K562 (cell line): ENCODE data around the gene SMIM3. TPM values are rescaled to one million over a fixed set of nuclear protein-coding genes. Genes with fewer than 3 reads are reported as not detected.
A peak's percentile ranks its signal among the peaks of the same experiment; 100 is the strongest.

ENCODE experiments used
- ATAC-seq: fragments of 200-7000 bp; cut with Tn5 transposase; 3 replicates; pipeline ENCODE4 v1.9.1; 2020; ENCODE audit warnings: moderate library complexity
- BruUV-seq: library from RNA; stranded (reverse); fragments of 400-500 nt; replicated peaks from 2 replicates; lab custom pipeline; 2021; lab: Mats Ljungman, UMichigan
- CTCF ChIA-PET: fragments of 300-600 bp; formaldehyde crosslinking; extraction: SDS; loops from one replicate; lab custom pipeline; 2021; ENCODE audit warnings: low intra/inter-chr PET ratio; lab: Yijun Ruan, JAX
- POLR2A ChIA-PET: fragments of 300-600, 350-650 bp; sonication (Branson Sonifier 250); formaldehyde crosslinking; extraction: SDS; loops from one replicate; lab custom pipeline; 2021; ENCODE audit warnings: antibody characterized with exemption, inconsistent platforms; lab: Yijun Ruan, JAX
- DNase-seq, 4 experiments: peaks; one replicate each; pipeline versions ENCODE4 v3.0.0 to v3.0.0-alpha.2; 2011 to 2018; ENCODE audit warnings: low spot score in 3 of 4, mixed read lengths in 3 of 4; ENCODE audit errors: extremely low read depth in 1 of 4
- FAIRE-seq: peaks from 2 replicates; lab custom pipeline; 2011; peaks lifted over from hg19 to GRCh38; lab: Jason Lieb, UNC
- H2AFZ ChIP-seq: 2 replicates; pipeline ENCODE4 v1.6.0; 2011; ENCODE audit warnings: low read depth, low read length, control low read depth, inconsistent platforms
- H3K27ac ChIP-seq: fragments of 200-600 bp; 3 replicates; pipeline ENCODE4 v1.8.0; 2011; ENCODE audit warnings: low read depth, mild to moderate bottlenecking, control low read depth, inconsistent platforms, low read length, moderate library complexity, mixed read lengths; ENCODE audit errors: extremely low read depth
- H3K27me3 ChIP-seq, 2 experiments: fragments of 300-600 bp in 1 of 2; 2 replicates in 1 of 2; 3 replicates in 1 of 2; pipeline versions ENCODE4 v1.6.0 to v1.8.0; 2011; ENCODE audit warnings: inconsistent platforms in 2 of 2, low read length in 2 of 2, mild to moderate bottlenecking in 1 of 2, mixed read lengths in 1 of 2, moderate library complexity in 1 of 2; ENCODE audit not compliant: control insufficient read depth in 2 of 2, insufficient read depth in 2 of 2
- H3K36me3 ChIP-seq: fragments of 300-600 bp; 3 replicates; pipeline ENCODE4 v1.8.0; 2011; ENCODE audit warnings: mild to moderate bottlenecking, low read length, inconsistent platforms; ENCODE audit not compliant: control insufficient read depth, insufficient read depth
- H3K4me1 ChIP-seq, 2 experiments: fragments of 200-600 bp in 1 of 2; replicated peaks in 1 of 2; 2 replicates in 1 of 2; 3 replicates in 1 of 2; pipeline versions ENCODE4 v1.5.1 to v1.8.0; 2011; ENCODE audit warnings: inconsistent platforms in 2 of 2, low read length in 2 of 2, mild to moderate bottlenecking in 1 of 2, mixed read lengths in 1 of 2, moderate library complexity in 1 of 2; ENCODE audit not compliant: control insufficient read depth in 2 of 2, insufficient read depth in 2 of 2
- H3K4me2 ChIP-seq: 2 replicates; pipeline ENCODE4 v1.6.1; 2011; ENCODE audit warnings: low read length, control low read depth, inconsistent platforms, mixed read lengths; ENCODE audit not compliant: insufficient read depth
- H3K4me3 ChIP-seq: fragments of 200-600 bp; sonication (generic), shearing (Covaris generic); 2 replicates; pipeline ENCODE4 v1.5.1; 2016; ENCODE audit warnings: control low read depth, inconsistent platforms
- H3K79me2 ChIP-seq: fragments of 200-600 bp; 3 replicates; pipeline ENCODE4 v1.8.0; 2011; ENCODE audit warnings: low read length, inconsistent platforms; ENCODE audit not compliant: control insufficient read depth, insufficient read depth
- H3K9ac ChIP-seq, 2 experiments: 2 replicates each; pipeline versions ENCODE4 v1.6.0 to v1.6.1; 2011; ENCODE audit warnings: low read depth in 2 of 2, low read length in 2 of 2, control low read depth in 1 of 2, inconsistent platforms in 1 of 2, mild to moderate bottlenecking in 1 of 2, mixed read lengths in 1 of 2; ENCODE audit not compliant: insufficient read depth in 1 of 2
- H3K9me1 ChIP-seq: one replicate; pipeline ENCODE4 v1.6.0; 2011; ENCODE audit warnings: inconsistent platforms, mild to moderate bottlenecking, low read length, moderate library complexity; ENCODE audit not compliant: control insufficient read depth, insufficient read depth
- H3K9me3 ChIP-seq: replicated peaks from 2 replicates; pipeline ENCODE4 v1.5.1; 2011; ENCODE audit warnings: low read depth, low read length, inconsistent platforms; ENCODE audit not compliant: control insufficient read depth, insufficient read depth
- H4K20me1 ChIP-seq: replicated peaks from 2 replicates; pipeline ENCODE4 v1.6.1; 2011; ENCODE audit warnings: low read length, inconsistent platforms, mixed read lengths; ENCODE audit not compliant: control insufficient read depth, insufficient read depth
- ARID3A ChIP-seq: IDR thresholded peaks from 2 replicates; pipeline ENCODE4 v1.6.1; 2012; ENCODE audit warnings: low read depth, low read length, improper control_type of control experiment, borderline replicate concordance
- BDP1 ChIP-seq: IDR thresholded peaks from 3 replicates; pipeline ENCODE4 v1.6.1; 2011; ENCODE audit not compliant: insufficient read length, insufficient read depth
- ETS2 ChIP-seq: IDR thresholded peaks from 2 replicates; pipeline ENCODE4 v1.6.1; 2016; ENCODE audit warnings: borderline replicate concordance, missing genetic modification characterization, mild to moderate bottlenecking, moderate library complexity, missing compliant biosample characterization; ENCODE audit not compliant: poor library complexity, severe bottlenecking
- FOSL1 ChIP-seq: fragments of 200-800 bp; sonication (Bioruptor generic); conservative IDR thresholded peaks from 2 replicates; pipeline ENCODE4 v1.6.1; 2016; ENCODE audit warnings: missing genetic modification characterization, missing compliant biosample characterization
- MEF2A ChIP-seq: IDR thresholded peaks from 2 replicates; pipeline ENCODE4 v1.6.1; 2011; ENCODE audit warnings: low read depth, mild to moderate bottlenecking, low read length, moderate library complexity; ENCODE audit not compliant: control insufficient read depth
- MYBL2 ChIP-seq, 2 experiments: fragments of 450-650 bp in 1 of 2; sonication (generic) in 1 of 2; formaldehyde crosslinking in 1 of 2; IDR thresholded peaks; 2 replicates each; pipeline versions ENCODE4 v1.6.1 to v1.8.1; 2017 to 2022; ENCODE audit warnings: borderline replicate concordance in 1 of 2, inconsistent platforms in 1 of 2, low read depth in 1 of 2, mild to moderate bottlenecking in 1 of 2, missing genetic modification reagents in 1 of 2, moderate library complexity in 1 of 2
- NR2F6 ChIP-seq: fragments of 450-650 bp; formaldehyde crosslinking; IDR thresholded peaks from 2 replicates; pipeline ENCODE4 v1.4.0; 2020; ENCODE audit warnings: mild to moderate bottlenecking
- POLR2A ChIP-seq: fragments of 450-650 bp; conservative IDR thresholded peaks from 2 replicates; pipeline ENCODE4 v1.6.1; 2016
- POLR2AphosphoS2 ChIP-seq: IDR thresholded peaks from 2 replicates; pipeline ENCODE4 v1.6.1; 2012; ENCODE audit warnings: low read length, improper control_type of control experiment
- RFX1 ChIP-seq: fragments of 450-650 bp; IDR thresholded peaks from 2 replicates; pipeline ENCODE4 v1.6.1; 2016; ENCODE audit warnings: mild to moderate bottlenecking, moderate library complexity
- SAFB2 ChIP-seq: fragments of 200-400 bp; formaldehyde crosslinking; IDR thresholded peaks from 2 replicates; pipeline ENCODE4 v1.6.1; 2018; ENCODE audit warnings: borderline replicate concordance, low read length, low read depth, moderate library complexity; ENCODE audit not compliant: severe bottlenecking
- SMARCA4 ChIP-seq: fragments of 450-650 bp; IDR thresholded peaks from 2 replicates; pipeline ENCODE4 v1.6.1; 2016
- SMARCE1 ChIP-seq: fragments of 450-650 bp; IDR thresholded peaks from 2 replicates; pipeline ENCODE4 v1.7.1; 2016; ENCODE audit warnings: mild to moderate bottlenecking
- SP2 ChIP-seq: IDR thresholded peaks from 2 replicates; pipeline ENCODE4 v1.6.1; 2011; ENCODE audit warnings: mild to moderate bottlenecking, low read depth, low read length, moderate library complexity; ENCODE audit not compliant: poor library complexity, severe bottlenecking; ENCODE audit errors: extremely low read depth
- SRSF7 ChIP-seq: fragments of 200-400 bp; formaldehyde crosslinking; optimal IDR thresholded peaks from 2 replicates; pipeline ENCODE3; 2017; ENCODE audit warnings: mild to moderate bottlenecking, low read depth, low read length
- ZKSCAN3 ChIP-seq: fragments of 250-450 bp; sonication (Bioruptor Pico); IDR thresholded peaks from 2 replicates; pipeline ENCODE4 v1.4.0; 2020
- ZNF274 ChIP-seq: IDR thresholded peaks from 2 replicates; pipeline ENCODE4 v1.6.1; 2011; ENCODE audit warnings: low read depth, mild to moderate bottlenecking, low read length, moderate library complexity, borderline replicate concordance
- ZNF316 ChIP-seq: fragments of 450-650 bp; IDR thresholded peaks from 2 replicates; pipeline ENCODE4 v1.6.1; 2016
- WGBS: fragments of 100-300 bp; shearing (Covaris generic); methylation state at CpG from one replicate; pipeline ENCODE4 v1.1.6; 2016; ENCODE audit warnings: low coverage, mixed read lengths; ENCODE audit not compliant: insufficient coverage; ENCODE audit errors: missing lambda C conversion rate; 5-methylcytosine and 5-hydroxymethylcytosine counted together
- in situ Hi-C: fragments of 300-500 bp; cut with MboI; formaldehyde crosslinking; loops from 4 replicates; pipeline ENCODE4 v1.15.0; 2018; ENCODE audit warnings: inconsistent platforms, mixed read lengths
- intact Hi-C: fragments of 100-400 bp; cut with micrococcal nuclease; formaldehyde crosslinking; loops from 2 replicates; pipeline ENCODE4 v1.14.2; 2022
- polyA plus RNA-seq, 8 experiments: library from polyadenylated mRNA; depleted of rRNA in 4 of 8; stranded (reverse) in 5 of 8; unstranded in 3 of 8; fragments of >200 nt; fragmentation: Nextera tagmentation in 2 of 8; fragmentation: Illumina TruSeq in 1 of 8; extraction: Ambion mirVana in 2 of 8; extraction: Trizol in 1 of 8; gene quantifications; 2 replicates each; pipeline versions ENCODE4 v1.2.1 to v1.2.3, GENCODE V29; 2011 to 2014; ENCODE audit warnings: inconsistent platforms in 1 of 8, missing spikeins in 1 of 8
- total RNA-seq, 7 experiments: library from RNA; depleted of rRNA in 6 of 7; stranded (reverse); fragments of >200 nt in 6 of 7; fragmentation: Illumina TruSeq in 2 of 7; extraction: Trizol in 2 of 7; gene quantifications; 2 replicates each; pipeline versions ENCODE4 v1.2.1 to v1.2.3, GENCODE V29; 2011 to 2021; ENCODE audit warnings: low replicate concordance in 1 of 7
- TF ChIP-seq, protein P1 (sequence below), 2 experiments: fragments of 450-650 bp in 1 of 2; sonication (generic) in 1 of 2; formaldehyde crosslinking in 1 of 2; IDR thresholded peaks in 1 of 2; conservative IDR thresholded peaks in 1 of 2; 2 replicates each; pipeline versions ENCODE4 v1.6.1 to v1.8.1; 2016 to 2023; ENCODE audit warnings: mild to moderate bottlenecking in 2 of 2, moderate library complexity in 2 of 2, inconsistent platforms in 1 of 2, missing genetic modification reagents in 1 of 2
- TF ChIP-seq, protein P2 (sequence below): sonication (generic); formaldehyde crosslinking; IDR thresholded peaks from 2 replicates; pipeline ENCODE4 v1.8.0; 2022; ENCODE audit warnings: mild to moderate bottlenecking, missing genetic modification reagents

SMIM3 gene
- total and polyA plus RNA-seq, 9 of the 15 experiments (the other 6 are each of a cell fraction or from before 2014, with no cell fraction given) = 4.1 to 27.7 (median 13.6) TPM

- ATAC-seq (peak; percentile 68), DNase-seq (no peak), FAIRE-seq (peak; percentile 6)
- in situ Hi-C loops = no loop called here
- Histone ChIP-seq H3K4me2 (no peak overlapping the region), H4K20me1 (no peaks in the 10 kb centered on the region), H2AFZ (no peak overlapping the region), H3K27me3 (no peaks in the 10 kb centered on the region), H3K9ac (no peak overlapping the region), H3K36me3 (peaks cover 60% of the 10 kb centered on the region), H3K79me2 (peaks cover 56% of the 10 kb centered on the region), H3K9me1 (no peaks in the 10 kb centered on the region), H3K4me3 (no peak overlapping the region), H3K4me1 (peaks cover 0 to 7% of the 10 kb centered on the region in 2 experiments; a peak in 2 of 5 replicates), H3K27ac (no peak overlapping the region; the same call in 2 of the 3 replicates), H3K9me3 (no peaks in the 10 kb centered on the region)
- BruUV-seq = no TSS peak
- ChIA-PET POLR2A (interaction anchor here (1.1 to 1.5 kb wide), 3 partner anchors 9 to 16 kb away, joined by 4 to 5 read pairs (median 5); no protein-coding TSS in a partner anchor), CTCF (no interaction called here)
- intact Hi-C loops = no loop called here
- 23% methylated on average over 2 of the region's 2 CpGs for WGBS
- TF ChIP-seq SP2 (no peak), POLR2AphosphoS2 (no peak), RFX1 (no peak), MEF2A (no peak), SRSF7 (no peak), BDP1 (no peak), ETS2 (tag) (no peak), POLR2A (no peak), NR2F6 (CRISPR knock-in tag) (no peak), ZNF274 (no peak), MYBL2 (IDR thresholded peaks at IDR 0.05; ENCODE audit: low read depth) (no peak), MYBL2 (CRISPR knock-in tag; IDR thresholded peaks at IDR 0.05; ENCODE audit: borderline replicate concordance) (no peak), SMARCA4 (peak; percentile 59; the same call in 1 of the 2 replicates), FOSL1 (tag) (peak; percentile 55), ZKSCAN3 (CRISPR knock-in tag) (no peak), SMARCE1 (peak; percentile 48; the same call in 1 of the 2 replicates), SAFB2 (no peak), ZNF316 (peak; percentile 42), ARID3A (peak; percentile 49; the same call in 1 of the 2 replicates)
- TF ChIP-seq, protein P1, sequence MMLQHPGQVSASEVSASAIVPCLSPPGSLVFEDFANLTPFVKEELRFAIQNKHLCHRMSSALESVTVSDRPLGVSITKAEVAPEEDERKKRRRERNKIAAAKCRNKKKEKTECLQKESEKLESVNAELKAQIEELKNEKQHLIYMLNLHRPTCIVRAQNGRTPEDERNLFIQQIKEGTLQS (IDR thresholded peaks at IDR 0.05) = peak; percentile 78
- TF ChIP-seq, protein P1 (CRISPR knock-in tag; conservative IDR thresholded peaks at IDR 0.05) = no peak
- TF ChIP-seq, protein P2, sequence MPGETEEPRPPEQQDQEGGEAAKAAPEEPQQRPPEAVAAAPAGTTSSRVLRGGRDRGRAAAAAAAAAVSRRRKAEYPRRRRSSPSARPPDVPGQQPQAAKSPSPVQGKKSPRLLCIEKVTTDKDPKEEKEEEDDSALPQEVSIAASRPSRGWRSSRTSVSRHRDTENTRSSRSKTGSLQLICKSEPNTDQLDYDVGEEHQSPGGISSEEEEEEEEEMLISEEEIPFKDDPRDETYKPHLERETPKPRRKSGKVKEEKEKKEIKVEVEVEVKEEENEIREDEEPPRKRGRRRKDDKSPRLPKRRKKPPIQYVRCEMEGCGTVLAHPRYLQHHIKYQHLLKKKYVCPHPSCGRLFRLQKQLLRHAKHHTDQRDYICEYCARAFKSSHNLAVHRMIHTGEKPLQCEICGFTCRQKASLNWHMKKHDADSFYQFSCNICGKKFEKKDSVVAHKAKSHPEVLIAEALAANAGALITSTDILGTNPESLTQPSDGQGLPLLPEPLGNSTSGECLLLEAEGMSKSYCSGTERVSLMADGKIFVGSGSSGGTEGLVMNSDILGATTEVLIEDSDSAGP (CRISPR knock-in tag) = no peak
These were observed 28.1 kb upstream of the SMIM3 start for GRCh38 chr5:150750469-150750868.
